Amygdala (tissue), 56 donors: ENCODE results near the gene ZSCAN23.
A peak's percentile ranks its signal among the peaks of the same experiment; 100 is the strongest.
"Not testable (repeated sequence)": the region's sequence is repeated elsewhere in the genome, so short reads cannot be mapped to it uniquely, and the experiment has no call there.

Source experiments
- DNase-seq, 56 donors: peaks; one replicate each; lab custom pipeline; 2025; lab: John Stamatoyannopoulos, UW

The ZSCAN23 gene

DNA sequence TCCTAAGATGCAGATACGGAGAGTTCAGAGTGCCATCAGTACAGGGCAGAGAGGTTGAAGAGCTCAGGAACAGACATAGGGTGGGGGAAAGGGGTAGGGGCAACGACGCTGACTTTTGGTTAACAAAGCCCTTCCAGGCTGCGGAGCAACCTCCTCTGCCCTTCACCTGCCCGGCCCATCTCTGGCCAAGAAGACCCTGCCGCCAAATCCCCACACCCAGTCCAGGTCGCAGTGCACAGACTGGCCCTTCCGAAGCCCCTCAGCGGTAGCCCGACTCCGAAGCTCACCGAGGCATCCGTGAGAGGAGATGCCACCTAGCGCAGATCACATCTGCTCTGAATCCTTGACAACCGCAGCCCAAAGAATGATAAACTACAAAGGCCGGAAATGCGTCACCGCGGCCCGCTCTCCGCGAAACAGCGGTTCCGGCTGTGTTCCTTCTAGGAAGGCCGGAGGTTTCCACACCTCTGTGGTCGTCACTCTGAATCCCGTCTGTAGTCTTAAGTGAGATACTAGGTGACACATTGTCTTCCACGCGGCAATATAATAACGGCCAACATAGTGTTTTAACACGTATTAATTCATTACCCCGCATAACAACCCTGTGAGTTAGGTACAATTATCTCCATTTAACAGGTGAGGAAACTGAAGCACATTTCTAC, at the start of gene ZSCAN23:
Gene ZSCAN23, minus strand, starts transcription at position 380 of the 662 bp plus-strand sequence. CDS start 7,225 bp downstream, outside the sequence.
- peak in 54 of 56 donors; percentile 7 to 82 (median 45) for DNase-seq

DNA sequence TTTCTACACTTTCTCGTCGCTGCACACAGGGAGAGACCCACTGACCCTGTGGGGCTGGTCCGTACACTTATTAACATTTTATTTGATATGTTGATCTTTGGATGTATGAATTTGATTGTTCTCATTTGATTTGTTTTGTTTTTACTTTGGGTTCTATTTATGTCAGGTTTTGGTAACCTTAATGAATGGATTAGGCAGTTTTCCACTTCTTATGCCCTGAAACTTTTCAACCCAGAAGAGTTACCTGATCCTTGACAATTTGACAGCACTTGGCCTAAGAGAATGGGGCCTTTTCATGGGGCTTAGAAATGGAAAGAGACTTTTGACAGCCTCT, 48.7 kb upstream of the ZSCAN23 start:
- no peak for DNase-seq

DNA sequence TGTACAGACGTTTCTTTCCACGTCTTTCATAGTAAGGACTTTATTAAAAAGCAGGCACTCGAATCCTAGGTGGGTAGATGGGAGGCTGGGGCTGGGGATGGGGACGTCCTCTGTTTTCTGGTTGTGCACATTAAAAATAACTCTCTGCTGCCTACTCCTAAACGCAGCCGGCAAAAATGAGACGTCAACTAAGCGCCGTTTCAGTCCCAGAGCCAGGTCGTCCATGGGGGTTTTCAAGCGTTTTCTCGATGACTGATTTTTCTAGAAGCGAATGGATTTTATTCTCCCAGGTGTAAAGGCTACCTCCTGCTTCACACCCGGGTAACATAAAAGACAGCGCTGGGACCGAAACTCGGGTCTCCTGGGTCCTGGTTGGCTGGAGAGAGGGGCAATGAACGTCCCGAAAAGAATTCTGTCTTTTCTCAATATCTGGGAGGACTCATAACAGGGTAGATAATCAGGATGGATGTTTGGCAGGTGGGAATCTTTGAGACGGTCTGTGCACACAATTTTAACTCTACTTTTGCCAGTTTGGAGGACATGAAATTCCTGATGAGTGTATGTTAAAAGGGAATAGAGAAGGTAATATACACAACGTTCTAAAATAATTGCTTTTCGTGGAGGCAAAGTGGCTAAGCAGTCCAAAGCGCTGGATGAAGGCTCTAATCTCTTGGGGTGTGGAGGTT, 47.1 kb upstream of the ZSCAN23 start:
- peak in 5 of 56 donors; percentile 9 to 47 (median 33) for DNase-seq

- peak in 16 of 56 donors; percentile 3 to 47 (median 16) for DNase-seq
Measured at GRCh38 chr6:28489366-28490204, 46.3 kb upstream of the ZSCAN23 start.

- DNase-seq: peak in 13 of 56 donors; percentile 4 to 38 (median 20)
Measured at GRCh38 chr6:28488916-28489365, 45.6 kb upstream of the ZSCAN23 start.

- no peak for DNase-seq
Measured at GRCh38 chr6:28486988-28487742, 43.9 kb upstream of the ZSCAN23 start.

- DNase-seq: no peak
Measured at GRCh38 chr6:28486533-28486932, 43.2 kb upstream of the ZSCAN23 start.

GRCh38 chr6:28485482-28485881, 42.2 kb upstream of the ZSCAN23 start:
- no peak for DNase-seq

GRCh38 chr6:28480253-28480932, 37.1 kb upstream of the ZSCAN23 start:
- no peak for DNase-seq

- peak in 2 of 56 donors; percentile 12 to 22 for DNase-seq
Measured at GRCh38 chr6:28478518-28478917, 35.2 kb upstream of the ZSCAN23 start.

DNA sequence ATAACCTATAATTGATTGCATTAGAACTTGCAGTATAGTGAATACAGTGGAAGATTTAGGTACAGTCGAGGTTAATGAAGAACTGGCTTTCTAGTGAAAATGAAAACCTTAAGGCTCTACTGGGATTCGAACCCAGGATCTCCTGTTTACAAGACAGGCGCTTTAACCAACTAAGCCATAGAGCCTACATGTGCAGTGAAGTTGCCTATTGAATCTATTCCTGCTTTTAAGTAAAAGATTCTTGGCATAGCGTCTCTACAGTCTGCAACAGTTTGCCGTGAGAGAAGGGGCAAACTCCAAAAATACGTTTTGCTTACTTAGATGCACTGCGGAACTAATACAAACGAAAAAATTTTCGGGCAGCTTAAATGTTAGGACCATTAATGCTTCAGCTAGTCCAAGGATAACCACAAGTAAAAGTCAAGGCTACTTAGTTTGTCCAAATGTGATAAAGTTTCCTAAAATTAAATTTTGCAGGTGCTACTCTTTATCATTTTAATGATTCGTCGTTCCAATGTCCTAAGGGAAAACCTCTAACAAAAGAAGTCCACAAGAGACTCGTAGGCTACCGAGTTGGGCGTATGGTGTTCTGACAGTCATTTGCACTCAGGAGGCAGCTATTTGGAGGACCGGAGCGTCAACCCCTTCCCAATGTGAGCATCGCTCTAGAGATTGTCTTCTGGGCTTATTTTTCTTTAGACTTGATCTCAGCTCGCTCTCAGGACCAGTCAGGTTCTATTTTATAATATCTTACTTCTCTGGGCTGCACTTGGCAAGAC, 31.3 kb upstream of the ZSCAN23 start:
- DNase-seq: peak in 4 of 56 donors; percentile 10 to 19 (median 12)

DNA sequence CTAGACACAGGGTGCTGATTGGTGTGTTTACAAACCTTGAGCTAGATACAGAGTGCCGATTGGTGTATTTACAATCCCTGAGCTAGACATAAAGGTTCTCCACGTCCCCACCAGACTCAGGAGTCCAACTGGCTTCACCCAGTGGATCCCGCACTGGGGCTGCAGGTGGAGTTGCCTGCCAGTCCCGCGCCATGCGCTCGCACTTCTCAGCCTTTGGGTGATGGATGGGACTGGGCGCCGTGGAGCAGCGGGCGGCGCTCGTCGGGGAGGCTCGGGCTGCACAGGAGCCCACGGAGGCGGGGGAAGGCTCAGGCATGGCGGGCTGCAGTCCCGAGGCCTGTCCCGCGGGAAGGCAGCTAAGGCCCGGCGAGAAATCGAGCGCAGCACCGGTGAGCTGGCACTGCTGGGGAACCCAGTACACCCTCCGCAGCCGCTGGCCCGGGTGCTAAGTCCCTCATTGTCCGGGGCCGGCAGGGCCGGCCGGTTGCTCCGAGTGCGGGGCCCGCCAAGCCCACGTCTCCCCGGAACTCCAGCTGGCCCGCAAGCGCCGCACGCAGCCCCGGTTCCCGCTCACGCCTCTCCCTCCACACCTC, 26.0 kb upstream of the ZSCAN23 start:
- DNase-seq: not testable (repeated sequence)

- no peak for DNase-seq
Measured at GRCh38 chr6:28468056-28468455, 24.8 kb upstream of the ZSCAN23 start.

- DNase-seq: peak in 12 of 56 donors; percentile 2 to 57 (median 14)
Measured at GRCh38 chr6:28462401-28462800, 19.1 kb upstream of the ZSCAN23 start.

GRCh38 chr6:28458568-28458967, 15.3 kb upstream of the ZSCAN23 start:
- no peak for DNase-seq

- DNase-seq: no peak
Measured at GRCh38 chr6:28449056-28449455, 5.8 kb upstream of the ZSCAN23 start.

- not testable (repeated sequence) for DNase-seq
Measured at GRCh38 chr6:28447512-28447906, 4.2 kb upstream of the ZSCAN23 start.

GRCh38 chr6:28446818-28447511, 3.7 kb upstream of the ZSCAN23 start:
- DNase-seq: peak in 5 of 56 donors; percentile 4 to 8 (median 5)
